Cerebellar nuclear complex (tissue), 1 donor: ENCODE results near the gene RETREG3.
"Not testable (repeated sequence)": the region's sequence is repeated elsewhere in the genome, so short reads cannot be mapped to it uniquely, and the experiment has no call there.

ENCODE experiments used
- DNase-seq, 2 experiments: peaks; one replicate each; lab custom pipeline; 2025; lab: John Stamatoyannopoulos, UW

The RETREG3 gene

GRCh38 chr17:42571435-42572225 lies 37.5 kb downstream of the RETREG3 start:
- DNase-seq = no peak

GRCh38 chr17:42568341-42569111 lies 40.6 kb downstream of the RETREG3 start:
- no peak for DNase-seq

DNA sequence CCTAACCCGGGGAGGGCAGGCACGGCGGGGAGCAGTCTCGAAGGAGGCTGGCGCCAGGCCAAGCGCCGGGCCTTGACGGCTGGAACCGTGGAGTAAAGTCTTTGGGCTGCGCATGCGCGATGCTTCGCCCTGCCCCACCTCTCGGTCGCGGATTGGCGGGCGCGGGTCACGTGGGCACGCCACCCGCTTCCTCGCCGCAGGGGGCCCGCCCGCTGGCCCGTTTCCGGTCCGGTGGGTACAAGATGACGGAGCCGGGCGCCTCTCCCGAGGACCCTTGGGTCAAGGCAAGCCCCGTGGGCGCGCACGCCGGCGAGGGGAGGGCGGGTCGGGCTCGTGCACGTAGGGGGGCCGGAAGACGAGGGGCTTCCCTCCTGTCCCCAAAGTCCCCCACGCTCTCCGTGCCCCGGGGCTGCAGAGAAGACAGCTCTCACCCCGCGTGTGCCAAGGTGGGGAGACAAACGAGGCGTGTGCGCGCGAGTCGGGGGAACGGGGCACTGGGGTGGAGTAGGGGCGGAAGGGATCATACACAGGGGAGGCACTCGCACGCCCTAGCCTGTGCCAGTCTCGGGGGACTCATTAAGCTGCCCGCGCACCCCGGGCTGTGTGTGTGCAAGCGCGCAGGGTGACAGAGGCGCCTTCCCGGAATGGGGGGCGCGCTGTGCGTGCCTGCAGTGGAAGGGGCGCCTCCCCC lies 42.1 kb downstream of the RETREG3 start, which contains the start of gene MLX:
Gene MLX, plus strand, starts transcription at position 218 of the 691 bp plus-strand sequence. Its CDS starts 25 bp downstream, at position 243.
- peak in 1 of 2 experiments; percentile 69 for DNase-seq

DNA sequence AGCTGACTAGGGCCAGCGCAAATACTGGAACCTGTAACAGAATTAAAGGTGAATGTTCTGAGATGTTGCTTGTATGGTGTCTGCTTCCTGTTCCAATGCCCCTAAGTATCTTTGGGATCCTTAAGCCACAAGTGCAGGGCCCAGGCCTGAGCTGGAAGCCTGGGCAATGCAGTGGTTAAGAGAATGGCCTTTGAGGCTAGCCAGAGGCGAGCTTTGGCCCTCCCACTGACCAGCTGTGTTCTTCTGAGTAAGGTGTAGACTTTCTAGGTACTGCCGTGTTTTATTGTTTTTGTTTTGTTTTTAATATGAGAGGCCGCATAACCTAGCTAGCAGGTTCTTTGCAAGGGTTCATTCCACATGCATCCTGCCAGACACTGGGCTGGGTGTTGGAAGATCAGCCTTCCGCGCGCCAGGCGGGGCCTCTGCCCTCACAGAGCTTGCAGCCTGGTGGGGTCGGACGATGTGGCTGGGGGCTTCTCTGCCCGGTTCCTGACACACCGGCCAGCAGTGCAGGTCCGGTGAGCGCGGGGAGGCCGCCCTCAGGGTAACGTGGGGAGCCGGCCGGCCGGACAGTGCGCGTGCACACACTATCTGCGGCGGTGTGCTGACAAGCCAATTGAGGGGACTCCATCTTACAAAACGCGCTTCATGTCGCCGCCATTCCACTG lies 42.8 kb downstream of the RETREG3 start:
- no peak for DNase-seq

DNA sequence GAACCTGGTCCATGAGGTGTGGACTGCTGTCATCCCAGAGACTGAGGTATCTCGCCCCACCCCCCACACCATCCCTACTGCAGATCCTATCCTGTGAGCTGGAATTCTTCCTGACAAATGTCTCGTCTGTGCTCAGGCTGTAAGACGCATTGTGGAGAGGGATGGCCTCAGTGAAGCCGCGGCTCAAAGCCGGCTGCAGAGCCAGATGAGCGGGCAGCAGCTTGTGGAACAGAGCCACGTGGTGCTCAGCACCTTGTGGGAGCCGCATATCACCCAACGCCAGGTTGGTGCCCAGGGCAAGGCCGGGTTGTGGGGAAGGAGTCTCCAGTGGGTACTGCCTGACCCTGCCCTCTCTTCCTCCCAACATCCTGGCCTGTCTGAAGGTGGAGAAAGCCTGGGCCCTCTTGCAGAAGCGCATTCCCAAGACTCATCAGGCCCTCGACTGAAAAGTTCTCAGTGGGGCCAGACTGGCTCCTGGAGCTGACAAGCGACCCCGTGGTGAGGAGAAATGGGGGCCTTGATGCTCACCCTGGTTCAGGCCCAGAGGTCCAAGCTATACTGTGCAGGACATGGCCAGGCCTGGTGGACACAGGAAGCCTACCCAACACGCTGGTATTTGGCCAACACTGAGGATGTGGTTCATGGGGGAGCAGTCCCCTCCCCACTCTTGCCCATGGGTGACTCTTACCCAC lies 43.5 kb downstream of the RETREG3 start:
- DNase-seq = no peak

DNA sequence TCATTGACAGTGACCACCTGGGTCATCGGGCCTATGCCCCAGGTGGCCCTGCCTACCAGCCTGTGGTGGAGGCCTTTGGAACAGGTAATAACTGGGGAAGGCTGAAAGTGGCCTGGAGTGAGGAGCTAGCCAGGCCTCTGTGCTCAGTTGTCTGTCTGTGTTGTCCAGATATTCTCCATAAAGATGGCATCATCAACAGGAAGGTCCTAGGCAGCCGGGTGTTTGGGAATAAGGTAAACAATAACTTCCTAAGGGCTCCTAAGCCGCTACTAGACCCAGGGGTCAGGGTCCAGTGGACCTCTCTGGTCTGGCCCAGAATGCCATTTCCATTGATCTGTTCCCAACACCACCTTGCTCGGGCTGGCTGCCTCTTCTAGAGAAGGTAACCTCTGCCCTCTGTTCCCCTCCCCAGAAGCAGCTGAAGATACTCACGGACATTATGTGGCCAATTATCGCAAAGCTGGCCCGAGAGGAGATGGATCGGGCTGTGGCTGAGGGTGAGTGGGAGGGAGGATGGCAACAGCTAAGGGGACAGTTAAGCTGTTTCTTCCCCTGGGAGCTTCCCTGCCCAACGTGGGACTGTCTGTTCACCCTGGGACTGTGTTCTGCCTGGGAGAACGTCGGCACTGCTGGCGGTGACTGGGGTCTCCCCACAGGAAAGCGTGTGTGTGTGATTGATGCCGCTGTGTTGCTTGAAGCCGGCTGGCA lies 44.2 kb downstream of the RETREG3 start:
- no peak for DNase-seq

- no peak for DNase-seq
Observed at GRCh38 chr17:42563950-42564349, 45.2 kb downstream of the RETREG3 start.

DNA sequence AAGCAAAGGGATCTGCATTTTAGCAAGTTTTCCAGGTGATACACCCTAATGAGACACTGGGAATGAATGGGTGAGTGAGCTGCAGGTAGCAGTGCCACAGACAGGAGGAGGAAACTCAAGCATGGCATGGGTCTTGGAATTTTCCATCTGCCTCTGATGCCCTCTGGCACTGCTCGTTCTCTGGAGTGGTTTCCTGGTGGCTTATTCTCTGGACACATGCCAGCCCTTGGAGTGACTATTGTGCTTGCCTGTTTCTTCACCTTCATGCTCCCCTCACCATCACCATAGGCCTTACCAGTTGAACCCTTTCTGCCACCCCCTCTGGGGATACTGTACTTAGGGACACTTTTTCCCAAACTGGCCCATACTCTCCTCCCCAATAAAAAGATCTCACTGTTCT lies 45.6 kb downstream of the RETREG3 start:
- no peak for DNase-seq

DNA sequence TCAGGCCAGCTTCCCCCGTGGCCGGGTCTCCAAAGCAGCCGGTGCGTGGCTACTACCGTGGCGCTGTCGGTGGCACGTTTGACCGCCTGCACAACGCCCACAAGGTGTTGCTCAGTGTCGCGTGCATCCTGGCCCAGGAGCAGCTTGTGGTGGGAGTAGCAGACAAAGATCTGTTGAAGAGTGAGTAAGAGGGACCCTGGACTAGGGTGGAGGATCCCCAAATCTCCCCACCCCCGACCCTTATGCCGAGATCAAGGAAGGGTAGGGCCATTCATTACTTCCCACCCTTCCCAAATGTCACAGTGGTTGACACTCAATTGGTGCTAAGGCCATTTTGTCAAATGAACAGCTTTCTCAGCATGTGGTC lies 46.0 kb downstream of the RETREG3 start:
- no peak for DNase-seq

- no peak for DNase-seq
Observed at GRCh38 chr17:42562388-42563142, 46.6 kb downstream of the RETREG3 start.

- DNase-seq = peak; percentile 46 to 76
Observed at GRCh38 chr17:42561897-42562387, 47.2 kb downstream of the RETREG3 start, which contains the start of gene COASY. Gene COASY (plus strand): TSS chr17:42562148. CDS start chr17:42562623, 475 bp downstream.

- DNase-seq = no peak
Observed at GRCh38 chr17:42560246-42560645, 48.9 kb downstream of the RETREG3 start.

- DNase-seq = no peak
Observed at GRCh38 chr17:42559075-42559474, 50.1 kb downstream of the RETREG3 start.

- DNase-seq = not testable (repeated sequence)
Observed at GRCh38 chr17:42555961-42556617, 53.1 kb downstream of the RETREG3 start.

DNA sequence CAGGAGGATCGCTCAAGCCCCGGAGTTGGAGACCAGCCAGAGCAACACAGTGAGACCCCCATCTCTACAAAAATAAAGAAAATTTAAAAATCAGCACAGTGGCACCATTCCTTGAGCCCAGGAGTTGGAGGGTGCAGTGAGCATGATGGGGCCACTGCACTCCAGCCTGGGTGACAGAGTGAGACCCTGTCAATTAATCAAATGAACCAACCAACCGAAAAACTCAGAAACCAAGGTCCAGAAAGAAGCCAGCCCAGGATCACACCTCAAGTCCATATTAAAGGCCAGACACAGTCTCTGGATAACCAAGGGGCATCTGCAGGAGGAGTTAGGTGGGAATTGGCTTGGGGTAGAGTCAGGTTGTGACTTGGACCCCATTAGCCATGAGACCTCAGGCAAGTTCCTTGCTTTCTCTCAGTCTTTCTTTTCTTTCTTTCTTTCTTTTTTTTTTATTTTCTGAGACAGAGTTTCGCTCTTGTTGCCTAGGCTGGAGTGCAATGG lies 54.0 kb downstream of the RETREG3 start:
- DNase-seq = no peak

DNA sequence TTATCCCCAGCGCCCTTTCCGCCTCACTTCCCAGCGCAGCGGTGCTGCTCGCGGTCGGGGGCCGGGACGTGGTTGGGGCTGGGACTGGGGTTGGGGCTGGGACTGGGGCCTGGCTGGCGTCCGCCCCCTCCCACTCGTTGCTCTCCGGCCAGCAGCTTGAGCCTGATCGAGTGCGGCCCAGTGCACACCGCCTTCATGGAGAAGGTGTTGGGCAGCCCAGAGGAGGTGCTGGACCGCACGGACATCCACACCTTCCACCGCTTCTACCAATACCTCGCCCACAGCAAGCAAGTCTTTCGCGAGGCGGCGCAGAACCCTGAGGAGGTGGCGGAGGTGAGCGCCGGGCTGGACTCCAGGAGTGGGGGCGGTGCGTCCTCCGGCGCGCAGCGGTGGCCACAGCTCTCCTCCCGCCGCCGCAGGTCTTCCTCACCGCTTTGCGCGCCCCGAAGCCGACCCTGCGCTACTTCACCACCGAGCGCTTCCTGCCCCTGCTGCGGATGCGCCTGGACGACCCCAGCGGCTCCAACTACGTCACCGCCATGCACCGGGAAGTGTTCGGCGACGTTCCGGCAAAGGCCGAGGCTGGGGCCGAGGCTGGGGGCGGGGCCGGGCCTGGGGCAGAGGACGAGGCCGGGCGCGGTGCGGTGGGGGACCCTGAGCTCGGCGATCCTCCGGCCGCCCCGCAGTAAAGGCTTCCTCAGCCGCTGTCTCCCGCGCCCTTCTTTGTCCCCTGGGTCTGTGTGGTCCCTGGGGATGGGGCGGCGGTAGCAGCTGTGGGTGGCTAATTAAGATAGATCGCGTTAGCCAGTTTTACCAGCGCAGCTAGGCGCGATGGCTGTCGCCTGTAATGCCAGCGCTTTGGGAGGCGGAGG lies 54.7 kb downstream of the RETREG3 start:
- peak in 1 of 2 experiments; percentile 53 for DNase-seq

DNA sequence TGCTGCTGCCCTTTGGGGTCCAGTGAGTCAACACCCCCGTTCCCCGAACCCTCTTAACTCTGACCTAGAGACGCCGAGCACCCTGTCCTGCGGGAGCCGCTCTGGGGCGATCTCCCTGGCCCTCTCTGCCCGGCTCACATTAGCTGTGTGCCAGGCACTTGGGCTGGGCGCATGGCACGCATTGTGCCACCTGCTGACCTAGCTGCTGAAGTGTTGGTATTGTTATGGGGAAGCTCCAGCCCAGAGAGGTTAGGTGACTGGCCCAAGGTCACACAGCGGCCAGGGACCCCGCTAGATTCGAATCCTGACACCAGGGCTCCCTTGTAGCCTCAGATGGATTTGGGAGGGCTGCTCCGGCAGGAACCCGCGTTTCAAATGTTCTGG lies 55.3 kb downstream of the RETREG3 start:
- DNase-seq = no peak
